Heart left ventricle (tissue), 16 donors: Measurements from ENCODE around the gene STARD8. TPM values are rescaled to one million over a fixed set of nuclear protein-coding genes. Genes with fewer than 3 reads are reported as not detected.

Experiments
- ATAC-seq, 4 donors: fragments of 200-7000 bp; cut with Tn5 transposase; one replicate each; pipeline ENCODE4 v1.9.1; 2020 to 2022; ENCODE audit warnings: moderate library complexity in 4 of 4, mild to moderate bottlenecking in 3 of 4, moderate number of reproducible peaks in 1 of 4
- DNase-seq, 5 donors: peaks; one replicate each; pipeline ENCODE4 v3.0.0-alpha.2; 2020
- H3K27ac ChIP-seq, 12 donors: fragments of 200-600 bp; sonication (generic) in 4 of 12; one replicate each; pipeline versions ENCODE4 v1.5.0 to v1.8.0; 2016 to 2022; ENCODE audit warnings: mild to moderate bottlenecking in 2 of 12
- H3K27me3 ChIP-seq, 9 donors: fragments of 200-600 bp; sonication (generic) in 2 of 9; one replicate each; pipeline versions ENCODE4 v1.5.1 to v1.8.0; 2016 to 2022; ENCODE audit warnings: mild to moderate bottlenecking in 3 of 9
- H3K36me3 ChIP-seq, 9 donors: fragments of 200-600 bp; sonication (generic) in 2 of 9; one replicate each; pipeline versions ENCODE4 v1.5.0 to v1.8.0; 2018 to 2022; ENCODE audit warnings: mild to moderate bottlenecking in 2 of 9
- H3K4me1 ChIP-seq, 12 donors: fragments of 200-600 bp; sonication (generic) in 4 of 12; one replicate each; pipeline versions ENCODE4 v1.5.0 to v1.8.0; 2016 to 2022; ENCODE audit warnings: mild to moderate bottlenecking in 3 of 12
- H3K4me3 ChIP-seq, 12 donors: fragments of 200-600 bp; sonication (generic) in 4 of 12; one replicate each; pipeline versions ENCODE4 v1.5.0 to v1.8.0; 2017 to 2022; ENCODE audit warnings: mild to moderate bottlenecking in 9 of 12, moderate library complexity in 4 of 12
- H3K9me3 ChIP-seq, 12 donors: fragments of 200-600 bp; sonication (generic) in 4 of 12; one replicate each; pipeline versions ENCODE4 v1.5.0 to v1.8.0; 2016 to 2022; ENCODE audit warnings: mild to moderate bottlenecking in 1 of 12
- CTCF ChIP-seq, 12 donors: fragments of 200-600 bp; sonication (generic) in 4 of 12; IDR thresholded peaks; one replicate each; pipeline versions ENCODE4 v1.5.0 to v1.8.0; 2018 to 2022; ENCODE audit warnings: antibody characterized with exemption in 12 of 12, mild to moderate bottlenecking in 5 of 12
- POLR2A ChIP-seq, 2 donors: fragments of 450-650 bp; IDR thresholded peaks; one replicate each; pipeline ENCODE4 v1.6.1; 2017; ENCODE audit warnings: antibody characterized with exemption in 2 of 2, mild to moderate bottlenecking in 2 of 2, moderate library complexity in 2 of 2
- WGBS, 4 donors: extraction: QIAGEN DNeasy Blood & Tissue Kit in 2 of 4; methylation state at CpG; one replicate each; pipeline versions ENCODE4 v1.1.5 to v1.1.7; 2013 to 2018; 5-methylcytosine and 5-hydroxymethylcytosine counted together
- intact Hi-C, 10 donors: fragments of 100-400 bp; cut with DNase I; formaldehyde crosslinking; loops; one replicate each; pipeline versions ENCODE4 v1.11.1 to v1.14.2; 2022
- polyA plus RNA-seq, 2 donors: library from polyadenylated mRNA; stranded (reverse); fragments of 200-250 nt; gene quantifications; one replicate each; pipeline ENCODE4 v1.2.3, GENCODE V29; 2013
- total RNA-seq, 9 donors: library from RNA; depleted of rRNA in 2 of 9; stranded (reverse); fragments of >200 nt in 2 of 9; fragmentation: NEBNext Ultra II Directional in 3 of 9; extraction: Animal tissue kit (Norgen Biotek cat#: 25700) in 3 of 9; gene quantifications; one replicate each; pipeline versions ENCODE4 v1.1.0 to v1.2.4, GENCODE V29; 2016 to 2023
- donor health status: ischemic (EF 13 %, LVEDD 7.1; RV severe dilation, severe dysfunction).
- donor health status: healthy with polysubstance abuse.
- donor health status: DM: no; HTN: yes; CAD: no.
- donor health status: DM: no; HTN: no; CAD: no.
- donor health status: ischemic (EF 25% LVEDD 6.9; RV normal size, moderate dysfunction).
- donor health status: ischemic (EF 25% LVEDD 5.7; RV mildly dilated, moderate dysfunction).
- donor health status: healthy.
- donor health status: DM: yes; HTN: yes; CAD: no.
- donor health status: ischemic (EF 35%, LVEDD 5.7; RV mildly dilated, moderate dysfunction).
- donor health status: nonischemic (EF 11% LVEDD 7.7; RV severe dilation, severe dysfunction).
- donor health status: DM: yes; HTN: yes; CAD: no.
- donor health status: PGD.
- donor health status: ischemic (EF 29% LVEDD 5.4; RV normal size, mild dysfunction).
- donor health status: nonischemic (EF 23%, LVEDD 6.1; RV moderate dilation, normal function).

The STARD8 gene
- total and polyA plus RNA-seq, 11 donors, result 4.2 to 17.5 (median 7.1) TPM

GRCh38 chrX:68751372-68751771, 103.9 kb downstream of the STARD8 start:
- intact Hi-C loops, result no loop called here
- Histone ChIP-seq H3K4me1 (no peaks in the 10 kb centered on the region), H3K36me3 (no peaks in the 10 kb centered on the region), H3K27ac (no peak overlapping the region), H3K9me3 (no peaks in the 10 kb centered on the region), H3K27me3 (peaks cover 0 to 17% (median 0%) of the 10 kb centered on the region in 9 donors), H3K4me3 (no peak overlapping the region)
- no peak for ATAC-seq
- 59 to 84% (median 76%) methylated on average over 2 of the region's 2 CpGs for WGBS, 4 donors
- no peak for DNase-seq
- TF ChIP-seq POLR2A (IDR thresholded peaks at IDR 0.05) (no peak), CTCF (IDR thresholded peaks at IDR 0.05) (no peak)

DNA sequence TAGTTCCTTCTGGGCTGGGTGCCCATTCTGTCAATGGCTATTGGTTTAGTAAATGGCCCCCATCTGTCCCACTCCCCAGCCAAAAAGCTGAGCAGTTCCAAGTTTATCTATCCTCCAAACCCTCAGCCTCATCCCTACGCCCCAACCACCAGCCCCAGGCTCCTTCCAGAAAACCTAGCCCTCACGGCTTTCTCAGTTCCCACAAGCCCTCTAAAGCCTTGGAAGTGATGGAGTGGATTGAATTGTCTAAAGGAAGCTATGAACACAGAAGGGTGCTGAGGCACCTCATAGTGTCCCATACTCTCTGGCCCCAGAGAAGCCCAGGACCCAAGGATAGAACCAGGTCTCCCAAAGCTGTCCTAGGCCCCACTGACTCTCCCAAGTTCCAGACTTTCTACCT, 105.8 kb downstream of the STARD8 start:
- Histone ChIP-seq H3K9me3 (no peaks in the 10 kb centered on the region), H3K36me3 (no peaks in the 10 kb centered on the region), H3K27ac (no peak overlapping the region), H3K4me3 (no peak overlapping the region), H3K4me1 (no peaks in the 10 kb centered on the region), H3K27me3 (peaks cover 0 to 10% (median 0%) of the 10 kb centered on the region in 9 donors)
- ATAC-seq (no peak), DNase-seq (no peak)
- intact Hi-C loops, result no loop called here
- WGBS, 4 donors, result 84 to 97% (median 94%) methylated on average over 2 of the region's 2 CpGs
- TF ChIP-seq POLR2A (IDR thresholded peaks at IDR 0.05), result no peak

DNA sequence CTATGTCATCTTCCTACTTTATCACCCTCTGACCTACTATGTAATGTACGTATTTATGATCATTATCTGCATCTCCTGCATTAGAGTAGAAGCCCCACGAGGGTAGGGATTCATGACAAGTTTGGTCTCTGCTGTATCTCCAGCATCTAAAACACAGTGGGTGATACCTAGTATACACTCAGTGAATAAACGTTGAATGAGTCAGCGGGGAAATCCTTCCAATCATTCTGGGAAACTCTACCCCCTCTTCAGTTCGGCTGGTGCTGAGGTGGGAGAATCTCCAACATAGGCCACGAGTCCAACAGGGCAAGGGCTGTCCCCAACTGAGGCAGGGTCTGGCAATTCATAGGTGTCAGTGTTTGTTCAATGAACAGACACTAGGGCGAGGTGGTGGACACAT, 106.9 kb downstream of the STARD8 start:
- no peak overlapping the region for H3K4me3 ChIP-seq
- no peak overlapping the region for H3K27ac ChIP-seq
- peaks cover 0 to 10% (median 0%) of the 10 kb centered on the region in 9 donors for H3K27me3 ChIP-seq
- 68 to 86% (median 78%) methylated on average over 7 of the region's 7 CpGs for WGBS, 4 donors
- intact Hi-C loops, result no loop called here
- no peaks in the 10 kb centered on the region for H3K4me1 ChIP-seq
- DNase-seq, result no peak
- no peak for ATAC-seq
- no peaks in the 10 kb centered on the region for H3K9me3 ChIP-seq
- H3K36me3 ChIP-seq, result no peaks in the 10 kb centered on the region
- no peak for TF ChIP-seq CTCF (IDR thresholded peaks at IDR 0.05)
- no peak for TF ChIP-seq POLR2A (IDR thresholded peaks at IDR 0.05)

GRCh38 chrX:68755616-68756125, 108.2 kb downstream of the STARD8 start:
- DNase-seq (no peak), ATAC-seq (no peak)
- H3K9me3 ChIP-seq, result no peaks in the 10 kb centered on the region
- intact Hi-C loops, result no loop called here
- TF ChIP-seq POLR2A (IDR thresholded peaks at IDR 0.05), result no peak
- no peak for TF ChIP-seq CTCF (IDR thresholded peaks at IDR 0.05)
- H3K4me1 ChIP-seq, result no peaks in the 10 kb centered on the region
- no peak overlapping the region for H3K4me3 ChIP-seq
- 69 to 92% (median 84%) methylated on average over 3 of the region's 3 CpGs for WGBS, 4 donors
- H3K27ac ChIP-seq, result no peak overlapping the region
- H3K36me3 ChIP-seq, result no peaks in the 10 kb centered on the region
- peaks cover 0 to 13% (median 0%) of the 10 kb centered on the region in 9 donors for H3K27me3 ChIP-seq

- Histone ChIP-seq H3K27me3 (peaks cover 0 to 14% (median 0%) of the 10 kb centered on the region in 9 donors), H3K9me3 (no peaks in the 10 kb centered on the region), H3K4me1 (no peaks in the 10 kb centered on the region), H3K36me3 (no peaks in the 10 kb centered on the region), H3K27ac (no peak overlapping the region), H3K4me3 (no peak overlapping the region)
- intact Hi-C loops, result no loop called here
- no peak for DNase-seq
- TF ChIP-seq CTCF (IDR thresholded peaks at IDR 0.05) (no peak), POLR2A (IDR thresholded peaks at IDR 0.05) (no peak)
- WGBS, 4 donors, result 53 to 93% (median 80%) methylated on average over 4 of the region's 4 CpGs
- ATAC-seq, result no peak
These were observed 109.9 kb downstream of the STARD8 start for GRCh38 chrX:68757331-68757730.
